Gastroesophageal sphincter (tissue), 3 donors: ENCODE data around the gene ATP1B3.

ENCODE experiments used
- CTCF ChIP-seq, 4 experiments: fragments of 200-600 bp in 2 of 4; fragments of 450-650 bp in 2 of 4; sonication (generic) in 1 of 4; IDR thresholded peaks; one replicate each; pipeline ENCODE4 v1.5.1; 2017 to 2019; ENCODE audit warnings: antibody characterized with exemption in 4 of 4, mild to moderate bottlenecking in 2 of 4, moderate library complexity in 2 of 4
- EP300 ChIP-seq: sonication (generic); formaldehyde crosslinking; IDR thresholded peaks from one replicate; pipeline ENCODE4 v1.6.1; 2017; ENCODE audit warnings: antibody characterized with exemption, mild to moderate bottlenecking
- POLR2A ChIP-seq, 2 donors: fragments of 450-650 bp; IDR thresholded peaks; one replicate each; pipeline ENCODE4 v1.6.1; 2017; ENCODE audit warnings: antibody characterized with exemption in 2 of 2, mild to moderate bottlenecking in 2 of 2, moderate library complexity in 1 of 2
- POLR2AphosphoS5 ChIP-seq: sonication (generic); formaldehyde crosslinking; IDR thresholded peaks from one replicate; pipeline ENCODE4 v1.6.1; 2017; ENCODE audit warnings: antibody characterized with exemption

GRCh38 chr3:141876891-141877621 lies 613 bp downstream of the ATP1B3 start:
- TF ChIP-seq POLR2AphosphoS5 (peak; percentile 53), CTCF (IDR thresholded peaks at IDR 0.05) (no peak), POLR2A (IDR thresholded peaks at IDR 0.05) (no peak), EP300 (no peak)
